ENCODE measurements around the gene SEMA3B. TPM values are rescaled to one million over a fixed set of nuclear protein-coding genes. Genes with fewer than 3 reads are reported as not detected.

SEMA3B gene
- total RNA-seq, 2 experiments from 2014 or later = 0.33 to 0.37 TPM

GRCh38 chr3:50230104-50230793 is 38.7 kb upstream of the SEMA3B start:
- intact Hi-C loops (cut with micrococcal nuclease) = loop anchor here (10.0 kb wide), 1 partner anchor 1755 kb away; no protein-coding TSS in a partner anchor
- Mint-ChIP-seq H3K9me3 (no peaks in the 10 kb centered on the region), H3K36me3 (ENCODE audit: low read depth) (no peaks in the 10 kb centered on the region)

GRCh38 chr3:50230794-50231125 is 38.2 kb upstream of the SEMA3B start:
- no peak overlapping the region for H3K4me3 Mint-ChIP-seq
- peaks cover 23% of the 10 kb centered on the region for H3K4me1 Mint-ChIP-seq (ENCODE audit: low read depth)
- no peak for DNase-seq
- H3K27me3 Mint-ChIP-seq (ENCODE audit: low read depth) = no peaks in the 10 kb centered on the region
- intact Hi-C loops (cut with micrococcal nuclease) = loop anchor here (10.0 kb wide), 1 partner anchor 1756 kb away; no protein-coding TSS in a partner anchor
- no peaks in the 10 kb centered on the region for H3K36me3 Mint-ChIP-seq (ENCODE audit: low read depth)
- H3K27ac Mint-ChIP-seq = no peak overlapping the region
- CTCF ChIA-PET = interaction anchor here (0.6 to 8.2 kb wide), 6 partner anchors 12 to 91 kb away, joined by 3 to 151 read pairs (median 4); partner anchors contain the start of gene GNAT1
- H3K9me3 Mint-ChIP-seq = no peaks in the 10 kb centered on the region

More at GRCh38 chr3:50230104-50230793, 38.7 kb upstream of the SEMA3B start:
- no peak for DNase-seq
- CTCF ChIA-PET = interaction anchor here (0.7 to 8.2 kb wide), 6 partner anchors 13 to 61 kb away, joined by 3 to 151 read pairs (median 4); partner anchors contain the start of gene GNAT1
- peaks cover 19% of the 10 kb centered on the region for H3K4me1 Mint-ChIP-seq (ENCODE audit: low read depth)
- H3K27ac Mint-ChIP-seq = no peak overlapping the region
- H3K4me3 Mint-ChIP-seq = no peak overlapping the region
- no peaks in the 10 kb centered on the region for H3K27me3 Mint-ChIP-seq (ENCODE audit: low read depth)

- Mint-ChIP-seq H3K36me3 (ENCODE audit: low read depth) (peaks cover 2% of the 10 kb centered on the region), H3K4me1 (ENCODE audit: low read depth) (peaks cover 17% of the 10 kb centered on the region), H3K27me3 (ENCODE audit: low read depth) (no peaks in the 10 kb centered on the region), H3K4me3 (no peak overlapping the region), H3K9me3 (no peaks in the 10 kb centered on the region), H3K27ac (no peak overlapping the region)
- DNase-seq = no peak
- intact Hi-C loops (cut with micrococcal nuclease) = loop anchor here (10.0 kb wide), 1 partner anchor 1757 kb away; no protein-coding TSS in a partner anchor
- CTCF ChIA-PET = interaction anchor here (1.3 to 8.0 kb wide), 2 partner anchors 16 to 19 kb away, joined by 3 to 119 read pairs; no protein-coding TSS in a partner anchor
These were observed 37.4 kb upstream of the SEMA3B start for GRCh38 chr3:50231581-50231980.

DNA sequence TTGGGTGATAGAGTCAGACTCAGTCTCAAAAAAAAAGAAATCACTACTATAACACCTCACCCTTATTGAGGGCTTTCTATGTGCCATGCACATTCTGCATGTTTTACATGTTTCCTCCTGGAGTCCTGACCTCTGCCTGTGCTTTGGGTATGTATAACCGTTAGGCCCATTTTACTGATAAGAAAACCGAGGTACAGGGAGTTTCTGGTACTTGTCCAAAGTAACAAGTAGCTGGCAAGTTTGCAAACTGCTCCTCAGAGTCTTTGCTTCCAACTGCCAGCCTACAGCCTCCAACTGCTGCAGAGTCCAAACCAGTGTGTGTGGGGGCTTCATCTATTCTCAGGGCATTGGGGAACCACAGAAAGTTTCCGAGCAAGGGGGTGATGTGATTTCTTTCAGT is 36.6 kb upstream of the SEMA3B start:
- no peak for DNase-seq
- Mint-ChIP-seq H3K27ac (no peak overlapping the region), H3K9me3 (no peaks in the 10 kb centered on the region), H3K27me3 (ENCODE audit: low read depth) (no peaks in the 10 kb centered on the region), H3K4me3 (no peak overlapping the region), H3K4me1 (ENCODE audit: low read depth) (peaks cover 13% of the 10 kb centered on the region), H3K36me3 (ENCODE audit: low read depth) (peaks cover 6% of the 10 kb centered on the region)
- CTCF ChIA-PET = interaction anchor here (0.7 to 8.0 kb wide), 3 partner anchors 15 to 393 kb away, joined by 3 to 119 read pairs (median 7); no protein-coding TSS in a partner anchor
- intact Hi-C loops (cut with micrococcal nuclease) = loop anchor here (10.0 kb wide), 1 partner anchor 1758 kb away; no protein-coding TSS in a partner anchor

DNA sequence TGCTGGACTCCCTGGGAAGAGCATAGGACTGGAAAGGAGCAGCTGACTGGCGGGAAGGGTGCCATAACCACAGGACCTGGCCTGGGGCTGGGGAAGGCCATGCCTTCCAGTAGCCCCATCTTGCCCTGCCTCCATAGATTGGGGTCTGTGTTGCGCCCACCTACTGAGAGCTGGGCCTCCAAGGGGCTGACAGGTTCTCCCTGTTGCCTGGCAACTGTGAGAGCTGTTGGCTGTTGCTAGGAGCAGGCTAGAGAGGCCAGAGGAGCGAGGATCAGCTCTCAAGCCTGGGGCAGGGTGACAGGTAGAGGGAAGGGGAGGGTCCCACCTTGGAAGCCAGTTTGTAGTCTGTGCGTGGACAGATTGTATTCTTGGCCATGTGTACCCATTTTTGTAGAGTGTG is 35.8 kb upstream of the SEMA3B start:
- CTCF ChIA-PET = interaction anchor here (1.0 to 4.5 kb wide), 4 partner anchors 14 to 41 kb away, joined by 4 to 35 read pairs (median 6); no protein-coding TSS in a partner anchor
- no peak overlapping the region for H3K27ac Mint-ChIP-seq
- H3K9me3 Mint-ChIP-seq = no peaks in the 10 kb centered on the region

GRCh38 chr3:50235716-50236483 is 33.0 kb upstream of the SEMA3B start, which contains the start of gene GNAI2:
TSS of gene GNAI2 (plus strand) at chr3:50236204. CDS start at chr3:50236336, 132 bp downstream.
- Mint-ChIP-seq H3K36me3 (ENCODE audit: low read depth) (peaks cover 10% of the 10 kb centered on the region), H3K4me3 (peak within 1 kb of the TSS; percentile 95), H3K9me3 (no peaks in the 10 kb centered on the region), H3K27ac (peak within 1 kb of the TSS; percentile 92), H3K4me1 (ENCODE audit: low read depth) (peaks cover 33% of the 10 kb centered on the region), H3K27me3 (ENCODE audit: low read depth) (no peaks in the 10 kb centered on the region)
- CTCF ChIA-PET = interaction anchor here (0.6 to 5.3 kb wide), 5 partner anchors 8 to 337 kb away, joined by 3 to 35 read pairs (median 5); no protein-coding TSS in a partner anchor
- peak; percentile 99 for DNase-seq
- intact Hi-C loops (cut with micrococcal nuclease) = loop anchor here (1.0 to 10.0 kb wide), 9 partner anchors 9 to 1761 kb away; partner anchors contain the start of genes CISH, HYAL3, NAA80 and RBM5

More for the DNA sequence above, 35.8 kb upstream of the SEMA3B start:
- H3K4me1 Mint-ChIP-seq (ENCODE audit: low read depth) = peaks cover 13% of the 10 kb centered on the region
- peaks cover 10% of the 10 kb centered on the region for H3K36me3 Mint-ChIP-seq (ENCODE audit: low read depth)
- no peaks in the 10 kb centered on the region for H3K27me3 Mint-ChIP-seq (ENCODE audit: low read depth)
- DNase-seq = no peak
- no peak overlapping the region for H3K4me3 Mint-ChIP-seq
- intact Hi-C loops (cut with micrococcal nuclease) = loop anchor here (10.0 kb wide), 1 partner anchor 1758 kb away; no protein-coding TSS in a partner anchor

- peak overlapping the region; percentile 95 for H3K4me3 Mint-ChIP-seq
- CTCF ChIA-PET = interaction anchor here (4.5 to 5.3 kb wide), 2 partner anchors 10 kb away, joined by 35 read pairs; no protein-coding TSS in a partner anchor
- peaks cover 10% of the 10 kb centered on the region for H3K36me3 Mint-ChIP-seq (ENCODE audit: low read depth)
- peaks cover 40% of the 10 kb centered on the region for H3K4me1 Mint-ChIP-seq (ENCODE audit: low read depth)
- H3K27me3 Mint-ChIP-seq (ENCODE audit: low read depth) = no peaks in the 10 kb centered on the region
- H3K27ac Mint-ChIP-seq = peak overlapping the region; percentile 92
- intact Hi-C loops (cut with micrococcal nuclease) = loop anchor here (1.0 to 10.0 kb wide), 6 partner anchors 63 to 1762 kb away; partner anchors contain the start of genes CISH, HYAL3, NAA80 and RBM5
- no peaks in the 10 kb centered on the region for H3K9me3 Mint-ChIP-seq
- no peak for DNase-seq
These were observed 32.3 kb upstream of the SEMA3B start for GRCh38 chr3:50236484-50237132.

DNA sequence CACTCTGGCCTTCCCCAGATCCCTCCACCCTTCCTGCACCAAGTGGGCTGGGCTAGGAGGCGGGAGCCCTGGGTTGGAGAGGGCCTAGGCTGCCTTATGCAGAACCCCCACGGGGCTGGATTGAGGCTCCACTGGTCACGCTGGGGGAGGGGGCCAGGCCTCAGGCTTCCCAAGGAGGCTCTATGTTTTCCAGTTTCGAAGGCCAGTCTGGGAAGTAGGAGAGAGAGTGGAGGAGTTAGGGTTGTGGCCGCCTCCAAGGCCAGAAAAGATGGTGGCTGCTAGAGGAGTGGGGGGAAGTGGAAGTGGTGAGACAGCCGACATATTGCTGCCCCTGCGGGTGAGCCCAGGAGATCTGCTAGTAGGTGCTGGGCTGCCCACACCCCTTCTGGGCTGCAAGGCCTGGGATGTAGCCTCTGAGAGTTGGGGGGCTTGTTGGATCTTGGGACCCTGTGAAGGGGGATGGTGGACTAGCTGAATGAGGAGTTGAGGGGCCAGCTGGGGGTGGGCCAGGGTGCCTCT is 31.8 kb upstream of the SEMA3B start:
- peak; percentile 53 for DNase-seq
- Mint-ChIP-seq H3K4me1 (ENCODE audit: low read depth) (peaks cover 46% of the 10 kb centered on the region), H3K4me3 (peak overlapping the region; percentile 95), H3K27me3 (ENCODE audit: low read depth) (no peaks in the 10 kb centered on the region), H3K27ac (peak overlapping the region; percentile 92), H3K36me3 (ENCODE audit: low read depth) (peaks cover 10% of the 10 kb centered on the region), H3K9me3 (no peaks in the 10 kb centered on the region)
- intact Hi-C loops (cut with micrococcal nuclease) = loop anchor here (2.0 to 10.0 kb wide), 3 partner anchors 102 to 1762 kb away; partner anchors contain the start of gene CISH
- CTCF ChIA-PET = interaction anchor here (4.5 to 5.3 kb wide), 2 partner anchors 10 kb away, joined by 35 read pairs; no protein-coding TSS in a partner anchor

GRCh38 chr3:50237754-50238548 is 31.0 kb upstream of the SEMA3B start:
- intact Hi-C loops (cut with micrococcal nuclease) = loop anchor here (2.0 to 10.0 kb wide), 3 partner anchors 101 to 1763 kb away; partner anchors contain the start of gene CISH
- Mint-ChIP-seq H3K36me3 (ENCODE audit: low read depth) (peaks cover 10% of the 10 kb centered on the region), H3K9me3 (no peaks in the 10 kb centered on the region), H3K4me3 (peak overlapping the region; percentile 95), H3K27me3 (ENCODE audit: low read depth) (no peaks in the 10 kb centered on the region), H3K27ac (peak overlapping the region; percentile 92), H3K4me1 (ENCODE audit: low read depth) (peaks cover 54% of the 10 kb centered on the region)
- CTCF ChIA-PET = interaction anchor here (1.2 to 5.3 kb wide), 2 partner anchors 9 to 11 kb away, joined by 5 to 35 read pairs; no protein-coding TSS in a partner anchor
- peak; percentile 94 for DNase-seq

DNA sequence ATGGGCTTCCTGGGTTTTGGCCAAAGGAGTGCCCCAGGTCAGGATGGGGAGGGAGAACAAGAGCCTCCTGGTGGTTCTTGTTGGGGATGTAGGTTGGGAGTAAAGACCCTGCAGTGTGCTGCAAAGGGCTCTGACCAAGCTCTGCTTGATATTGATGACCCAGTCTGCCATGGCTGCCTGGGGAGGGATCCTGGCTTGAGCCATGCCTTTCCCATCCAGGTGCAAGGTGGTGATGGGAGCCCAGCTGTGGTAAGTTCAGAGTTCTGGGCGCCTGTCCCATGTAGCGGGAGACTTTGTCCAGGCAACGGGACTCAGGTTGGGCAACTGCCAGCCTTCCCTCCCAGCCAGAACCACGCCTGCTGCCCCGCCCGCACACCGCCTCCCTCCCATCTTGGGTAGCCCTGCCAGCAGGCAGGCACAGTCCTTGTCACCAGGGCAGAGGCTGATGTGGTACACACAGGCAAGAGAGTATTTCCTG is 30.4 kb upstream of the SEMA3B start:
- CTCF ChIA-PET = interaction anchor here (1.0 to 5.3 kb wide), 3 partner anchors 8 to 34 kb away, joined by 4 to 35 read pairs (median 5); no protein-coding TSS in a partner anchor
- H3K36me3 Mint-ChIP-seq (ENCODE audit: low read depth) = peaks cover 10% of the 10 kb centered on the region
- H3K9me3 Mint-ChIP-seq = no peaks in the 10 kb centered on the region
- peak overlapping the region; percentile 92 for H3K27ac Mint-ChIP-seq
- peaks cover 60% of the 10 kb centered on the region for H3K4me1 Mint-ChIP-seq (ENCODE audit: low read depth)
- no peaks in the 10 kb centered on the region for H3K27me3 Mint-ChIP-seq (ENCODE audit: low read depth)
- intact Hi-C loops (cut with micrococcal nuclease) = loop anchor here (5.0 to 10.0 kb wide), 2 partner anchors 374 to 1764 kb away; partner anchors contain the start of gene CISH
- peak overlapping the region; percentile 95 for H3K4me3 Mint-ChIP-seq
- peak; percentile 19 for DNase-seq
